NCI-H2029 treated with DMSO at 0.1 percent for 48 hours (cell line): ENCODE measurements around the gene IL18.
A peak's percentile ranks its signal among the peaks of the same experiment; 100 is the strongest.
"Not testable (repeated sequence)": the region's sequence is repeated elsewhere in the genome, so short reads cannot be mapped to it uniquely, and the experiment has no call there.

Experiments
- DNase-seq: peaks from one replicate; lab custom pipeline; 2025; lab: John Stamatoyannopoulos, UW

IL18 gene

GRCh38 chr11:112121981-112122615, 41.8 kb downstream of the IL18 start:
- no peak for DNase-seq

DNA sequence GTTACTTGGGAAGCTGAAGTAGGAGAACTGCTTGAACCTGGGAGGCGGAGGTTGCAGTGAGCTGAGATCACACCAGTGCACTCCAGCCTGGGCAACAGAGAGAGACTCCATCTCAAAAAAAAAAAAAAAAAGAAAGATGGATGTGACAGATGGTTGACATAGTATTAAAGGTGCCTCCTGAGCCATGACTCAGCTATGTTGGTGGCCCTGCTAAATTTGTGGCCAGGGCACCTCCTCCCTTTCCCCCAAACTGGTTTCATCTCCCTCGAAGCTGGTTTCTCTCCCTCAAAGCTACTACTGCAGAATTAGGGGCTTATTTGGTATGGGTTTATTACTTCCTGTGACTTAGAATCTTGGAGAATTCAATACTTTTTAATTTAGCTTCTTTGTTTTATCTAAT, 45.7 kb downstream of the IL18 start:
- no peak for DNase-seq

DNA sequence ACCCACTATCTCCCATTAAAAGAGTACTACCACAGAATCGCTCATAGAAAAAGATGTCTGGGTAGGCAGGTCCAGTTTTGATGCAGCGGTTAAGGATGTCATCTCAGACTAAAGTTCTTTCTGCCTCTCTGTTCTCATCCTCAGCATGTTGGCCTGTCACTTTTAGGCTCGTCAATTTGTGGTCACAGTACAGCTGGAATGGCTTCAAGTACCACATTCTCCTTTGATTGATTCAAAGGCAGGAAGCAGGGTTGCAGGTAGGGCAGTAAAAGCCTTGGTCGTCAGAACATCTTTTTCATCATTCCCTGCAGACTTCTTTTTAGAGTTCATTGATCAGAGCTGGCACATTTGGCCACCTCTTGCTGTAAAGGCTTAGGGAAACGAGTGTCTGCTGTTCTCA, 48.5 kb downstream of the IL18 start:
- DNase-seq = no peak

GRCh38 chr11:112114460-112114859, 49.4 kb downstream of the IL18 start:
- DNase-seq = no peak

DNA sequence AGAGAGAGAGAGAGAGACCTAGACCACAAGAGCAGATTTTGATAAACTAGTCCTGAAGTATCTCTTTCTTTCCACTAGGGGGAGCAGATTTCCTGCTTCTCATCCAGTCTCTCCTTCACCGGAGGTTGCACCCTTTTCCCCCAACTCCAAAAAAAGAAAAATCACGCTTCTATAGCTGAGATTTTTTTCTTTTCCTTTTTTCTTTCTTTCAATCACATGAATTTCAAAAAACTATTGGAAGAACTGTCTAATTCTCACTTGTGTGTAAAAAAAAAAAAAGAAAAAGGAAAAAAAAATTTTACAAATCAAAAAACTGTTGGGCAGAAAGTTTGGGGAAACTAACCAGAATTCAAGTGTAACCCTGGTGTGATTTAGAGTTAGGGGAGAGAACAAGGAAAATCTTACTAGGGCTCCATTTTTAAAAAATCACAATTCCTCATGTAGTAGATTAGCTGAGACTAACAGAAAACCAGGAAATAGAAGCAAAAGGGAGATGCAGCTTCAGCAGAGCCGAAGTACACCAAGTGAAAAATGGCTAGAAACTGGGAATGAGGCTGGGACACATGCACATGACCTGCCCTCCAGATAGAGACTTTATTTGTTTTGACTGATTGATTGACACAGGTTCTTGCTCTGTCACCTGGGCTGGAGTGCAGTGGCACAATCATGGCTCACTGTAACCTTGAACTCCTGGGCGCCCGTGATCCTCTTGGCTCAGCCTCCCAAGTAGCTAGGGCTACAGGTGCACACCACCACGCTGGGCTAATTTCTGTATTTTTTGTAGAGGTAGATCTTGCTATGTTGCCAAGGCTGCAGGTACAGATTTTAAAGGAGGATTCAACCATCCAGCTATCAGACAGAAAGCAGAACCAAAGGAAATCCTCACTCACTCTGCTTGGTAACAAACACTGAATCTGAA, 50.1 kb downstream of the IL18 start:
- DNase-seq = peak; percentile 86

DNA sequence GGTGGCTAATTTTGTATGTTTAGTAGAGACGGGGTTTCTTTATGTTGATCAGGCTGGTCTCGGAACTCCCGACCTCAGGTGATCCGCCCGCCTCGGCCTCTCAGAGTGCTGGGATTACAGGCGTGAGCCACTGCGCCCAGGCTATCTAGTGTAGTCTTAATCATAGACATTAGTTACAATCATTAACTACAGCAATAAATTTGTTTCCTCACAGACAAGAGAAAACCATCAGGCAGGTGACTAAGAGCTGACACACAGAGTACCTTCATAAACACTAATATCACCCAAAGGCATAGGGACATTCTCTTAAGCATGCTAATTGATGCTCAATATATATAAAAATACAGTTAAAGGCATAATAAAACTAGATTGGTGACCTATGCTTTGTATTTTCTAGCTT, 57.8 kb downstream of the IL18 start:
- DNase-seq = no peak

GRCh38 chr11:112103446-112103845, 60.4 kb downstream of the IL18 start:
- DNase-seq = no peak

DNA sequence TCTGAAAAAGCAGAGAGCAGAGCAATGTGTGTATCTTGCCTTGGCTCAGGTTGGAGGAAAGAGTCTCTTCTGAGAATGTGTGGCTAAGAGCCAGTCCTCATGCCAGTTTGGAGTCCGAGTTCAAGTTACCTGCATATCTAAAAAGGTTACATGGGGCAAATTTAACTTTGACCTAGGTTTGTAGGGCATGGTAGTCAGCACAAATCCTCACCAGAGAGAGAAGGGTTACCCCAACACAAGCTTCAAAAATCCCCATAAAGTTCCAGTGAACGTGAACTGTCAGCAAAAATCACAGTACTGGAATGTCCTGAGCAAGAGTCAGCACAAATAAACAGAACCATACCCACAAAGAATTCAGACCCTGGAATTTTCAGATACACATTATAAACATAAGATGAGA, 63.4 kb downstream of the IL18 start:
- DNase-seq = no peak

DNA sequence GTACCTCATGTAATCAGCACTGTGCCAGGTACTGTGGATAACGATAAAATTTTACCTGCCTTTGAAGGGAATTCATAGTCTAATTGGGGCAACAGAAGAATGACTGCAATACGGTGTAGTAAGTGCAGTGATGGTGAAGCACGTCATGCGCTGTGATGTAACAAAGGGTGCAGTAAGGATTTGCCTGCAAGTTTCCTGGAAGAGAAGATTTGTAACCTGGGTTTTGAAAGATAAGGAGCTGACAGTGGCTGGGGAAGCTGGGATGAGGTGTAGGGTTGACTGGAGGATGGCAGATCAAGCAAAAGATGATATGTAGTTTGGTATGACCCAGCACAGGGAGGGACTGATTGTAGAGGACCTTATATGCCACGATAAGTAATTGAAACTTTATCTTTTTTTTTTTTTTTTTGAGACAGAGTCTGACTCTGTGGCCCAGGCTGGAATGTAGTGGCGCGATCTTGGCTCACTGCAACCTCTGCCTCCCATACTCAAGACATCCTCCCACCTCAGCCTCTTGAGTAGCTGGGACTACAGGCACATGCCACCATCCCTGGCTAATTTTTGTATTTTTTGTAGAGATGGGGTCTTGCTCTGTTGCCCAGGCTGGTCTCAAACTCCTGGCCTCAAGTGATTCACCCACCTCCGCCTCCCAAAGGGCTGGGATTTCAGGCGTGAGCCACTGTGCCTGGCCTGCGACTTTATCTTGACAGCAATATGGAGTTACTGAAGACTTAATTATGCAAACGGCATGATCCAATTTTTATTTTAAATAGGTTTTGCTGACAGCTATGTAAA, 66.0 kb downstream of the IL18 start:
- DNase-seq = no peak

DNA sequence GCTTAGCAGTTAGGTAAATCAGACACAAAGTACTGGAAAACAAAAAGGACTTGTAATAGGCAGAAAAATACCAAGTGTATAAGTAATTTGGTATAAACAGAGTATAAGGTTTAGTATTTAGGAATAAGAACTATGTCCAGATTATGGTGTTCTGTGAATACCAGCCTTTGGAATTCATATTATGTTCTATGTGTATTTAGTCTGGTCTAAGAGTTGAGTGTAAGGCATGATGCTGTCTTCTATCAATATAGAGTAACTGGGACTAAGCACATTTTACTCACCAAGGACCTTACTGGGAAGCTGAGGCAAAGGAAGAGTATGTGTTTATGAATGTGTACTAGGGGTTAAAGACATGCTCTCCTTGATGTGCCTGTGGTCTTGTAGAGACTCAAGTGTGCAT, 67.7 kb downstream of the IL18 start:
- DNase-seq = no peak

DNA sequence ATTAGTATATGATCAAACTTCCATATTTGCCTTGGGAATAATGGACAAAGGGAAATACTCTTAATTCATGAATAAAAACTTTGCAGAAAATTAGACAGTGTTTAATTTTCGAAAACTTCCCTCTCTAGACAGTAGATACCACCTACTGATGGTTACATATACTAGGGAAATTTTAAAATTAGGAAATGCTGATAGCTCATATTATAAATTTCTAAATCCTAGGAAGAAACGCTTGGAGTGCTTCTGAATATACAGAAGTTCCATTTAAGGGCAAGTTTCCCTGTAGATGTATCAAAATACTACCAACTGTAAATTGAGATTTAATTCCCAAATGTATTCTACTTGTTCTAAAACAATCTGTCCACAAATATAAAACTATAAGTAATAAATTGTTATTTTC, 68.6 kb downstream of the IL18 start:
- DNase-seq = not testable (repeated sequence)
